Kasumi-1 (cell line): ENCODE results near the gene SLC22A16.

Experiments
- DNase-seq, 2 experiments: peaks; one replicate each; lab custom pipeline; 2025; lab: John Stamatoyannopoulos, UW

The SLC22A16 gene

GRCh38 chr6:110447761-110448160 is 28.7 kb downstream of the SLC22A16 start:
- no peak for DNase-seq

- DNase-seq, result no peak
Measured at GRCh38 chr6:110446405-110446804, 30.0 kb downstream of the SLC22A16 start.

GRCh38 chr6:110440026-110440425 is 36.4 kb downstream of the SLC22A16 start:
- no peak for DNase-seq

GRCh38 chr6:110439356-110439755 is 37.1 kb downstream of the SLC22A16 start:
- DNase-seq, result no peak

GRCh38 chr6:110434961-110435602 is 41.3 kb downstream of the SLC22A16 start:
- no peak for DNase-seq

- peak; percentile 27 to 31 for DNase-seq
Measured at GRCh38 chr6:110432285-110432900, 44.0 kb downstream of the SLC22A16 start.

- DNase-seq, result no peak
Measured at GRCh38 chr6:110430741-110431140, 45.7 kb downstream of the SLC22A16 start.

GRCh38 chr6:110430236-110430635 is 46.2 kb downstream of the SLC22A16 start:
- DNase-seq, result no peak

GRCh38 chr6:110428153-110428552 is 48.3 kb downstream of the SLC22A16 start:
- no peak for DNase-seq

- DNase-seq, result no peak
Measured at GRCh38 chr6:110425816-110426215, 50.6 kb downstream of the SLC22A16 start.

- DNase-seq, result peak in 1 of 2 experiments; percentile 43
Measured at GRCh38 chr6:110422444-110422822, 54.0 kb downstream of the SLC22A16 start.

GRCh38 chr6:110421749-110422443 is 54.5 kb downstream of the SLC22A16 start:
- DNase-seq, result peak; percentile 96 to 97

- DNase-seq, result no peak
Measured at GRCh38 chr6:110419028-110419739, 57.2 kb downstream of the SLC22A16 start.

- DNase-seq, result no peak
Measured at GRCh38 chr6:110418594-110418993, 57.8 kb downstream of the SLC22A16 start.

GRCh38 chr6:110415086-110415916 is 61.1 kb downstream of the SLC22A16 start, which contains the start of gene DDO:
DDO (minus strand) TSS chr6:110415575; CDS start chr6:110413462, 2,113 bp downstream.
- no peak for DNase-seq

- no peak for DNase-seq
Measured at GRCh38 chr6:110414669-110415068, 61.7 kb downstream of the SLC22A16 start.

GRCh38 chr6:110412360-110412759 is 64.1 kb downstream of the SLC22A16 start:
- no peak for DNase-seq

GRCh38 chr6:110410511-110410910 is 65.9 kb downstream of the SLC22A16 start:
- no peak for DNase-seq

- DNase-seq, result no peak
Measured at GRCh38 chr6:110409794-110410193, 66.6 kb downstream of the SLC22A16 start.

GRCh38 chr6:110408901-110409300 is 67.5 kb downstream of the SLC22A16 start:
- DNase-seq, result no peak

GRCh38 chr6:110404607-110405006 is 71.8 kb downstream of the SLC22A16 start:
- no peak for DNase-seq
